ENCODE data around the gene CD151.

The CD151 gene

GRCh38 chr11:827897-828192, 4.9 kb upstream of the CD151 start, which contains the start of gene CRACR2B:
Gene CRACR2B (plus strand): TSS chr11:827919. CDS start chr11:828608, 689 bp downstream.
- POLR2A ChIA-PET (ENCODE audit: low non-redundant PET) = no interaction called here
- no peak within 1 kb of the TSS for H3K27ac ChIP-seq

GRCh38 chr11:828506-829175, 4.1 kb upstream of the CD151 start:
- CTCF ChIA-PET = no interaction called here
- DNase-seq (ENCODE audit: low spot score) = no peak
- TF ChIP-seq, protein P1, sequence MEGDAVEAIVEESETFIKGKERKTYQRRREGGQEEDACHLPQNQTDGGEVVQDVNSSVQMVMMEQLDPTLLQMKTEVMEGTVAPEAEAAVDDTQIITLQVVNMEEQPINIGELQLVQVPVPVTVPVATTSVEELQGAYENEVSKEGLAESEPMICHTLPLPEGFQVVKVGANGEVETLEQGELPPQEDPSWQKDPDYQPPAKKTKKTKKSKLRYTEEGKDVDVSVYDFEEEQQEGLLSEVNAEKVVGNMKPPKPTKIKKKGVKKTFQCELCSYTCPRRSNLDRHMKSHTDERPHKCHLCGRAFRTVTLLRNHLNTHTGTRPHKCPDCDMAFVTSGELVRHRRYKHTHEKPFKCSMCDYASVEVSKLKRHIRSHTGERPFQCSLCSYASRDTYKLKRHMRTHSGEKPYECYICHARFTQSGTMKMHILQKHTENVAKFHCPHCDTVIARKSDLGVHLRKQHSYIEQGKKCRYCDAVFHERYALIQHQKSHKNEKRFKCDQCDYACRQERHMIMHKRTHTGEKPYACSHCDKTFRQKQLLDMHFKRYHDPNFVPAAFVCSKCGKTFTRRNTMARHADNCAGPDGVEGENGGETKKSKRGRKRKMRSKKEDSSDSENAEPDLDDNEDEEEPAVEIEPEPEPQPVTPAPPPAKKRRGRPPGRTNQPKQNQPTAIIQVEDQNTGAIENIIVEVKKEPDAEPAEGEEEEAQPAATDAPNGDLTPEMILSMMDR (conservative IDR thresholded peaks at IDR 0.05; ENCODE audit: low read depth) = no peak
- POLR2A ChIA-PET (ENCODE audit: low non-redundant PET) = interaction anchor here (0.6 to 0.7 kb wide), 2 partner anchors 11 to 16 kb away, joined by 4 to 13 read pairs; no protein-coding TSS in a partner anchor
- H3K27ac ChIP-seq = no peak overlapping the region

More at GRCh38 chr11:827897-828192, 4.9 kb upstream of the CD151 start, which contains the start of gene CRACR2B:
- no peak for DNase-seq (ENCODE audit: low spot score)
- TF ChIP-seq, protein P1 (conservative IDR thresholded peaks at IDR 0.05; ENCODE audit: low read depth) = no peak
- CTCF ChIA-PET = no interaction called here

DNA sequence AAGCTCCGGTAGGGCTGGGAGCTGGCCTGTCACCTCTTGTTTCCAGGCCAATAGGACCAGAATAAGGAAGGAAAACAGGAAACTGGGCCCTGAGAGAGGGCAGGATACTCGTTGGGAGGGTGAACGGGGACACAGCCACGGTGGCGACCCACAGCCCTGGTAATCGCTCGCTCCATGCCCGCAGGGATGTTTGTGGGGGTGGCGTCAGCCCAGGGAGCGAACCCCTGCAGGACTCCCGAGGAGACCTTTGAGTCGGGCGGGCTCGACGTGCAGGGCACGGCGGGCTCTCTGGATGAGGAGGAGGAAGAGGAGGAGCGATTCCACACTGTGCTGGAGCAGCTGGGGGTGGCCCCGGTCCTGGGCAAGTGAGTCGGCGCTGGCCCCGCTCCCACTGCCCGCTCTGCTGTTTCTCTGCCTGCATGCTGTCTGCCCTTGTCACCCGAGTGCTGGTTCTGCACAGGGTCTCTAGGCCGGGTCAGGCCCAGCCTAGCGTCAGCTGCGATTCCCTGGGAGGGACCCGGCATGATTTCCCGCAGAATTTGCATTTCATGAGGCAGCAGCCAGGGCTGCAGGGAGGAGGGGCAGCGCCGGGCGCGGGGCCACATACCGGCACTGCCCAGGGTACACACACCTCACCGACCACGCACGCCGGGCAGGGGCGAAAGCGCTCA, 3.4 kb upstream of the CD151 start:
- TF ChIP-seq, protein P1 (conservative IDR thresholded peaks at IDR 0.05; ENCODE audit: low read depth) = no peak
- no peak for DNase-seq (ENCODE audit: low spot score)
- peak overlapping the region; percentile 99 for H3K27ac ChIP-seq
- ChIA-PET CTCF (no interaction called here), POLR2A (ENCODE audit: low non-redundant PET) (interaction anchor here (0.6 to 0.7 kb wide), 2 partner anchors 12 to 16 kb away, joined by 4 to 13 read pairs; no protein-coding TSS in a partner anchor)

GRCh38 chr11:829847-830294, 2.9 kb upstream of the CD151 start:
- CTCF ChIA-PET = no interaction called here
- no peak for DNase-seq (ENCODE audit: low spot score)
- POLR2A ChIA-PET (ENCODE audit: low non-redundant PET) = interaction anchor here (0.9 kb wide), 1 partner anchor 11 kb away, joined by 3 read pairs; the partner anchor contains the start of gene PNPLA2
- H3K27ac ChIP-seq = peak overlapping the region; percentile 99
- TF ChIP-seq, protein P1 (conservative IDR thresholded peaks at IDR 0.05; ENCODE audit: low read depth) = no peak

DNA sequence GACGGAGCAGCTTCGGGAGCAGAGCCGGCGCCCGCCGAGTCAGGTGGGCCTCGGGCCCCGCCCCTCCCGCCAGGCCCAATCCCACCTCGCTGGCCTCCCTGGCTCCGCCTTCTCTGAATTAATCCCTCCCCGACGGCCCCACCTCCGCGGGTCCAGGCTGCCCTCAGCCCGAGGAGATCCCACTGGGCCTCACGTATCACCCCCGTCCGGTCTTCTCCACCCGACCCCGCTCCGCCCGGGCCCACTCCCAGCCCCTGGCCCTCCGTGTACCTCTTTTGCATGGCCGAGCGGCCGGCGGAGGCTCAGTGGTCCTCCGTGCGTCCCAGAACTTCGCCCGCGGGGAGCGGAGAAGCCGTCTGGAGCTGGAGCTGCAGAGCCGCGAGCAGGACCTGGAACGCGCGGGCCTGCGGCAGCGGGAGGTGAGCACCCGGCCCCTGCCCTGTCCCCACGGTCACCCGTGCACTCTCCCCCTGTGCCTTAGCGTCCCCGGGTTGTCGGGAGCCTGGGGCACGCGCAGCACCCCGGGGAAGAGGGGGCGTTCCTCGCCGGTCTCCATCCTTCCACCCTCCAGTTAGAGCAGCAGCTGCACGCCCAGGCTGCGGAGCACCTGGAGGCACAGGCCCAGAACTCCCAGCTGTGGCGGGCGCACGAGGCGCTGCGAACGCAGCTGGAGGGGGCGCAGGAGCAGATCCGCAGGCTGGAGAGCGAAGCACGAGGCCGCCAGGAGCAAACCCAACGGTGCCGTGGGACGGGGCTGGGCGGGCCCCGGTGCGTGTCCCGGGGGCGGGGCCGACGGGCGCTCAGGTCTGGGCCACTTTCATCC, 2.2 kb upstream of the CD151 start:
- H3K27ac ChIP-seq = peak overlapping the region; percentile 99
- ChIA-PET POLR2A (ENCODE audit: low non-redundant PET) (interaction anchor here (0.9 kb wide), 1 partner anchor 11 kb away, joined by 3 read pairs; the partner anchor contains the start of gene PNPLA2), CTCF (no interaction called here)
- no peak for DNase-seq (ENCODE audit: low spot score)
- TF ChIP-seq, protein P1 (conservative IDR thresholded peaks at IDR 0.05; ENCODE audit: low read depth) = no peak

Measured in RWPE1 (cell line).